Heart left ventricle (tissue), 16 donors: ENCODE results near the gene ALDH18A1. TPM values are rescaled to one million over a fixed set of nuclear protein-coding genes. Genes with fewer than 3 reads are reported as not detected.

ENCODE experiments used
- ATAC-seq, 4 donors: fragments of 200-7000 bp; cut with Tn5 transposase; one replicate each; pipeline ENCODE4 v1.9.1; 2020 to 2022; ENCODE audit warnings: moderate library complexity in 4 of 4, mild to moderate bottlenecking in 3 of 4, moderate number of reproducible peaks in 1 of 4
- DNase-seq, 5 donors: peaks; one replicate each; pipeline ENCODE4 v3.0.0-alpha.2; 2020
- H3K27ac ChIP-seq, 12 donors: fragments of 200-600 bp; sonication (generic) in 4 of 12; one replicate each; pipeline versions ENCODE4 v1.5.0 to v1.8.0; 2016 to 2022; ENCODE audit warnings: mild to moderate bottlenecking in 2 of 12
- H3K27me3 ChIP-seq, 9 donors: fragments of 200-600 bp; sonication (generic) in 2 of 9; one replicate each; pipeline versions ENCODE4 v1.5.1 to v1.8.0; 2016 to 2022; ENCODE audit warnings: mild to moderate bottlenecking in 3 of 9
- H3K36me3 ChIP-seq, 9 donors: fragments of 200-600 bp; sonication (generic) in 2 of 9; one replicate each; pipeline versions ENCODE4 v1.5.0 to v1.8.0; 2018 to 2022; ENCODE audit warnings: mild to moderate bottlenecking in 2 of 9
- H3K4me1 ChIP-seq, 12 donors: fragments of 200-600 bp; sonication (generic) in 4 of 12; one replicate each; pipeline versions ENCODE4 v1.5.0 to v1.8.0; 2016 to 2022; ENCODE audit warnings: mild to moderate bottlenecking in 3 of 12
- H3K4me3 ChIP-seq, 12 donors: fragments of 200-600 bp; sonication (generic) in 4 of 12; one replicate each; pipeline versions ENCODE4 v1.5.0 to v1.8.0; 2017 to 2022; ENCODE audit warnings: mild to moderate bottlenecking in 9 of 12, moderate library complexity in 4 of 12
- H3K9me3 ChIP-seq, 12 donors: fragments of 200-600 bp; sonication (generic) in 4 of 12; one replicate each; pipeline versions ENCODE4 v1.5.0 to v1.8.0; 2016 to 2022; ENCODE audit warnings: mild to moderate bottlenecking in 1 of 12
- POLR2A ChIP-seq, 2 donors: fragments of 450-650 bp; IDR thresholded peaks; one replicate each; pipeline ENCODE4 v1.6.1; 2017; ENCODE audit warnings: antibody characterized with exemption in 2 of 2, mild to moderate bottlenecking in 2 of 2, moderate library complexity in 2 of 2
- WGBS, 4 donors: extraction: QIAGEN DNeasy Blood & Tissue Kit in 2 of 4; methylation state at CpG; one replicate each; pipeline versions ENCODE4 v1.1.5 to v1.1.7; 2013 to 2018; 5-methylcytosine and 5-hydroxymethylcytosine counted together
- intact Hi-C, 10 donors: fragments of 100-400 bp; cut with DNase I; formaldehyde crosslinking; loops; one replicate each; pipeline versions ENCODE4 v1.11.1 to v1.14.2; 2022
- polyA plus RNA-seq, 2 donors: library from polyadenylated mRNA; stranded (reverse); fragments of 200-250 nt; gene quantifications; one replicate each; pipeline ENCODE4 v1.2.3, GENCODE V29; 2013
- total RNA-seq, 9 donors: library from RNA; depleted of rRNA in 2 of 9; stranded (reverse); fragments of >200 nt in 2 of 9; fragmentation: NEBNext Ultra II Directional in 3 of 9; extraction: Animal tissue kit (Norgen Biotek cat#: 25700) in 3 of 9; gene quantifications; one replicate each; pipeline versions ENCODE4 v1.1.0 to v1.2.4, GENCODE V29; 2016 to 2023
- TF ChIP-seq, protein P1 (sequence below), 12 donors: fragments of 200-600 bp; sonication (generic) in 4 of 12; IDR thresholded peaks; one replicate each; pipeline versions ENCODE4 v1.5.0 to v1.8.0; 2018 to 2022; ENCODE audit warnings: antibody characterized with exemption in 12 of 12, mild to moderate bottlenecking in 5 of 12
- donor health status: ischemic (EF 13 %, LVEDD 7.1; RV severe dilation, severe dysfunction).
- donor health status: healthy with polysubstance abuse.
- donor health status: DM: no; HTN: yes; CAD: no.
- donor health status: DM: no; HTN: no; CAD: no.
- donor health status: ischemic (EF 25% LVEDD 6.9; RV normal size, moderate dysfunction).
- donor health status: ischemic (EF 25% LVEDD 5.7; RV mildly dilated, moderate dysfunction).
- donor health status: healthy.
- donor health status: DM: yes; HTN: yes; CAD: no.
- donor health status: ischemic (EF 35%, LVEDD 5.7; RV mildly dilated, moderate dysfunction).
- donor health status: nonischemic (EF 11% LVEDD 7.7; RV severe dilation, severe dysfunction).
- donor health status: DM: yes; HTN: yes; CAD: no.
- donor health status: PGD.
- donor health status: ischemic (EF 29% LVEDD 5.4; RV normal size, mild dysfunction).
- donor health status: nonischemic (EF 23%, LVEDD 6.1; RV moderate dilation, normal function).

The ALDH18A1 gene
- total and polyA plus RNA-seq, 11 donors = 4.2 to 25.9 (median 12.5) TPM

DNA sequence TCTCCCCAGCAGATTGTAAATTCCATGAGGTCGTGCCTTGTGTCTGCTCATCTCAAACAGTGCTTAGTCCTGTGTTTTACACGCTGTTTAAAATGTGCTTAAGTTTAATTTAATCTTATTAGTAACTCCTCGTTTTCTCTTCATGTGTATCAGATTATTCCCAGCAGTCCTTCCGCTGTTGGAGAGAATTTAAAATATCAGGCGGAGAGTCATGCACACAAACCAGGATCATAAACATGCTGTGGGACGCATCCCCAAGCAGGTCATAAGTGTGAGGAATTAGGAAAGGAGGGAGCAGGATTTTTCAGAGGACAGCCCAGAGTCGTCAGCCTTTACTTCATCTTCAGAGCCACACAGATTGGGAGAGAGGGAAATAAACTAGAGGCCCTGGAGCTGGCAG lies 91.2 kb downstream of the ALDH18A1 start:
- ATAC-seq (no peak), DNase-seq (no peak)
- intact Hi-C loops = loop anchor here in 1 of 10 donors (10.0 kb wide), 1 partner anchor 141 kb away; no protein-coding TSS in a partner anchor
- no peak overlapping the region for H3K4me3 ChIP-seq
- peaks cover 0 to 14% (median 4%) of the 10 kb centered on the region in 12 donors for H3K4me1 ChIP-seq
- no peaks in the 10 kb centered on the region for H3K36me3 ChIP-seq
- TF ChIP-seq POLR2A (IDR thresholded peaks at IDR 0.05) = no peak
- TF ChIP-seq, protein P1, sequence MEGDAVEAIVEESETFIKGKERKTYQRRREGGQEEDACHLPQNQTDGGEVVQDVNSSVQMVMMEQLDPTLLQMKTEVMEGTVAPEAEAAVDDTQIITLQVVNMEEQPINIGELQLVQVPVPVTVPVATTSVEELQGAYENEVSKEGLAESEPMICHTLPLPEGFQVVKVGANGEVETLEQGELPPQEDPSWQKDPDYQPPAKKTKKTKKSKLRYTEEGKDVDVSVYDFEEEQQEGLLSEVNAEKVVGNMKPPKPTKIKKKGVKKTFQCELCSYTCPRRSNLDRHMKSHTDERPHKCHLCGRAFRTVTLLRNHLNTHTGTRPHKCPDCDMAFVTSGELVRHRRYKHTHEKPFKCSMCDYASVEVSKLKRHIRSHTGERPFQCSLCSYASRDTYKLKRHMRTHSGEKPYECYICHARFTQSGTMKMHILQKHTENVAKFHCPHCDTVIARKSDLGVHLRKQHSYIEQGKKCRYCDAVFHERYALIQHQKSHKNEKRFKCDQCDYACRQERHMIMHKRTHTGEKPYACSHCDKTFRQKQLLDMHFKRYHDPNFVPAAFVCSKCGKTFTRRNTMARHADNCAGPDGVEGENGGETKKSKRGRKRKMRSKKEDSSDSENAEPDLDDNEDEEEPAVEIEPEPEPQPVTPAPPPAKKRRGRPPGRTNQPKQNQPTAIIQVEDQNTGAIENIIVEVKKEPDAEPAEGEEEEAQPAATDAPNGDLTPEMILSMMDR (IDR thresholded peaks at IDR 0.05) = no peak
- H3K27ac ChIP-seq = peak overlapping the region in 1 of 12 donors; percentile 78
- 74 to 84% (median 82%) methylated on average over 7 of the region's 7 CpGs for WGBS, 4 donors
- no peaks in the 10 kb centered on the region for H3K27me3 ChIP-seq
- H3K9me3 ChIP-seq = no peaks in the 10 kb centered on the region

DNA sequence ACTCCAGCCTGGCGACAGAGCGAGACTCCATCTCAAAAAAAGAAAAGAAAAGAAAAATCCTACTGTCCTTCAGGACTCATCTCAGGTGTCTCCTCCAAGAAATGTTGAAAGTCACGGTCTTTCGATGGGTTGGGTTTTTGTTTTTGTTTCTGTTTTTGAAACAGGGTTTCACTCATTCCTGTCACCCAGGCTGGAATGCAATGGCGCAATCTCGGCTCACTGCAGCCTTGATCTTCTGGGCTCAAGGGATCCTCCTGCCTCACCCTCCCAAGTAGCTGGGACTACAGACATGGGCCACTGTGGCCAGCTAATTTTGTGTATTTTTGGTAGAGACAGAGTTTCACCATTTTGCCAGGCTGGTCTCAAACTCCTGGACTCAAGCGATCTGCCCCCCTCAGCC lies 92.2 kb downstream of the ALDH18A1 start:
- no peak overlapping the region for H3K4me3 ChIP-seq
- H3K27ac ChIP-seq = peak overlapping the region in 1 of 12 donors; percentile 78
- DNase-seq = no peak
- 96 to 98% (median 96%) methylated on average over 7 of the region's 7 CpGs for WGBS, 4 donors
- H3K9me3 ChIP-seq = no peaks in the 10 kb centered on the region
- no peaks in the 10 kb centered on the region for H3K36me3 ChIP-seq
- no peaks in the 10 kb centered on the region for H3K27me3 ChIP-seq
- no peak for TF ChIP-seq POLR2A (IDR thresholded peaks at IDR 0.05)
- TF ChIP-seq, protein P1 (IDR thresholded peaks at IDR 0.05) = no peak
- no peak for ATAC-seq
- intact Hi-C loops = loop anchor here in 7 of 10 donors (5.0 to 10.0 kb wide), 4 partner anchors 38 to 139 kb away; no protein-coding TSS in a partner anchor
- H3K4me1 ChIP-seq = peaks cover 0 to 21% (median 9%) of the 10 kb centered on the region in 12 donors

DNA sequence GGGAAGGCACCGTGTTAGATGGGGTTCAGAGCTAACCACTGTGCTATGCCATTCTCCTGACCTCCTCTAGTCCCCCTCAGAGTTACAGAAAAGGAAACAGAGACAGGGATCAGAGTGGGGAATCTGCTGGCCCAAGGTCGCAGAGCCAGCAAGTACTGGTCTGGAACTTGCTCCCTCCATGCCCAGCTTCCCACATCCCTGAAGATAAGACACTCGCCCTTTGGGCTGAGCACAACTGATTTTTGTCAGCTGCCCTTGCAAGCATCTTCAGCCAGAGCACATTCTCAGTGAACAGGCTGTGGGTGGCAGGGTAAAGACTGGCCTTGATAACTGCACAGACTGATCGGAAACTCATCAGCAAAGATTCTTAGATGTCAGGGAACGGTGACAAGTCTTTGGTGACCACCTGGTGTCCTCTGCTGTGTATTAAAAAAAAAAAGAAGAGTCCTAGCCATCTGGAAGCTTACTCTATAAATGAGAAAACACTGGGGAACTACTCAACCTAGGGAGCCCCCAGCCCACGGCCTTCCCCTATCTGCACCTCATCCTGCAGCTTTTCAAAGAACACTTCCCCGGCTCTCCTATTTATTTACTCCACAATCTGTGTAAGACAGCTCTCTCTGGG lies 94.1 kb downstream of the ALDH18A1 start:
- peak overlapping the region in 2 of 12 donors; percentile 81 to 96 for H3K27ac ChIP-seq
- no peak for ATAC-seq
- H3K4me3 ChIP-seq = no peak overlapping the region
- H3K4me1 ChIP-seq = peaks cover 0 to 39% (median 22%) of the 10 kb centered on the region in 12 donors
- no peaks in the 10 kb centered on the region for H3K9me3 ChIP-seq
- TF ChIP-seq, protein P1 (IDR thresholded peaks at IDR 0.05) = no peak
- TF ChIP-seq POLR2A (IDR thresholded peaks at IDR 0.05) = no peak
- intact Hi-C loops = loop anchor here in 8 of 10 donors (2.0 to 10.0 kb wide), 5 partner anchors 40 to 138 kb away; no protein-coding TSS in a partner anchor
- WGBS, 4 donors = 55 to 66% (median 64%) methylated on average over 7 of the region's 7 CpGs
- DNase-seq = no peak
- no peaks in the 10 kb centered on the region for H3K27me3 ChIP-seq
- H3K36me3 ChIP-seq = no peaks in the 10 kb centered on the region

DNA sequence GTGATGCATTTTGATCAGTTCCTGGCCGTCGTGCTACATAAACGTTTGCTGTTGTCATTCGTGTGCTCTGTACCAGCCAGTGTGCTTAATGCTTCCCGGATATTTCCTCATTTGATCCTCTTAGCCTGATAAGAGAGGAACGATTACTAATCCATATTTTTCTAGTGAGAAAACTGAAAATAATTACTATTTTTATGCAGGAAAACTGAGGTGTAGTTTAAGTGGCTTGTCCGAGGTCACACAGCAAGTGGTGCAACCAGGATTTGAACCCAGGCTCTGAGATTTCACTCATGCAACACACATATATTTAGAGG lies 94.7 kb downstream of the ALDH18A1 start:
- H3K4me1 ChIP-seq = peaks cover 0 to 45% (median 24%) of the 10 kb centered on the region in 12 donors
- H3K27me3 ChIP-seq = no peaks in the 10 kb centered on the region
- no peaks in the 10 kb centered on the region for H3K36me3 ChIP-seq
- ATAC-seq = no peak
- no peaks in the 10 kb centered on the region for H3K9me3 ChIP-seq
- DNase-seq = no peak
- no peak for TF ChIP-seq POLR2A (IDR thresholded peaks at IDR 0.05)
- TF ChIP-seq, protein P1 (IDR thresholded peaks at IDR 0.05) = no peak
- WGBS, 4 donors = 41 to 51% (median 50%) methylated on average over 7 of the region's 7 CpGs
- peak overlapping the region in 10 of 12 donors; percentile 6 to 99 (median 94) for H3K4me3 ChIP-seq
- H3K27ac ChIP-seq = peak overlapping the region; percentile 47 to 96 (median 81)
- intact Hi-C loops = loop anchor here in 9 of 10 donors (2.0 to 10.0 kb wide), 8 partner anchors 40 to 137 kb away; no protein-coding TSS in a partner anchor
